CD14-positive monocyte (primary cell): Measurements from ENCODE around the gene LCA5L. TPM values are rescaled to one million over a fixed set of nuclear protein-coding genes. Genes with fewer than 3 reads are reported as not detected.

ENCODE experiments used
- DNase-seq, 3 donors: peaks; one replicate each; pipeline ENCODE4 v3.0.0-alpha.2; 2011 to 2022
- H2AFZ ChIP-seq: 2 replicates; pipeline ENCODE4 v1.6.0; 2012; ENCODE audit warnings: mild to moderate bottlenecking, low read depth, low read length, inconsistent platforms; ENCODE audit not compliant: insufficient read depth, poor library complexity, severe bottlenecking
- H3K27ac ChIP-seq, 2 donors: 1 replicate in 1 of 2; 2 replicates in 1 of 2; pipeline ENCODE4 v1.5.1; 2012 to 2013; ENCODE audit warnings: low read length in 2 of 2, control low read depth in 1 of 2, inconsistent platforms in 1 of 2, low read depth in 1 of 2, mild to moderate bottlenecking in 1 of 2
- H3K27me3 ChIP-seq, 2 donors: one replicate each; pipeline versions ENCODE4 v1.6.0 to v1.6.1; 2011 to 2013; ENCODE audit warnings: low read length in 2 of 2; ENCODE audit not compliant: control insufficient read depth in 2 of 2, insufficient read depth in 2 of 2
- H3K36me3 ChIP-seq, 2 donors: replicated peaks in 1 of 2; 1 replicate in 1 of 2; 2 replicates in 1 of 2; pipeline versions ENCODE4 v1.5.1 to v1.6.1; 2012 to 2013; ENCODE audit warnings: low read length in 2 of 2, control low read depth in 1 of 2, inconsistent platforms in 1 of 2, mild to moderate bottlenecking in 1 of 2; ENCODE audit not compliant: insufficient read depth in 2 of 2, control insufficient read depth in 1 of 2
- H3K4me1 ChIP-seq, 2 donors: 1 replicate in 1 of 2; 2 replicates in 1 of 2; pipeline versions ENCODE4 v1.5.1 to v1.6.1; 2012 to 2013; ENCODE audit warnings: low read length in 2 of 2, control low read depth in 1 of 2, inconsistent platforms in 1 of 2, mild to moderate bottlenecking in 1 of 2, moderate library complexity in 1 of 2; ENCODE audit not compliant: insufficient read depth in 2 of 2, control insufficient read depth in 1 of 2
- H3K4me2 ChIP-seq: replicated peaks from 2 replicates; pipeline ENCODE3; 2012; ENCODE audit warnings: low read length, moderate library complexity, mild to moderate bottlenecking; ENCODE audit not compliant: poor library complexity, severe bottlenecking; ENCODE audit errors: extremely low read depth
- H3K4me3 ChIP-seq, 3 experiments: fragments of 200-600 bp in 1 of 3; sonication (generic) in 1 of 3; replicated peaks in 1 of 3; 1 replicate in 2 of 3; 2 replicates in 1 of 3; pipeline ENCODE4 v1.5.1; 2011 to 2013; ENCODE audit warnings: low read length in 3 of 3, mild to moderate bottlenecking in 3 of 3, control low read depth in 2 of 3, low read depth in 2 of 3, inconsistent platforms in 1 of 3, moderate library complexity in 1 of 3
- H3K79me2 ChIP-seq: 2 replicates; pipeline ENCODE4 v1.6.0; 2012; ENCODE audit warnings: mild to moderate bottlenecking, control low read depth, inconsistent platforms, low read length, moderate library complexity; ENCODE audit not compliant: insufficient read depth
- H3K9ac ChIP-seq: 2 replicates; pipeline ENCODE4 v1.6.0; 2017; ENCODE audit warnings: low read length, mild to moderate bottlenecking; ENCODE audit not compliant: insufficient read depth, poor library complexity, severe bottlenecking
- H3K9me3 ChIP-seq, 2 donors: replicated peaks in 1 of 2; 1 replicate in 1 of 2; 2 replicates in 1 of 2; pipeline versions ENCODE4 v1.5.1 to v1.6.1; 2012 to 2013; ENCODE audit warnings: low read length in 2 of 2, control low read depth in 1 of 2; ENCODE audit not compliant: control insufficient read depth in 1 of 2, insufficient read depth in 1 of 2
- H4K20me1 ChIP-seq: 2 replicates; pipeline ENCODE4 v1.6.0; 2012; ENCODE audit warnings: mild to moderate bottlenecking, low read length, control low read depth, moderate library complexity; ENCODE audit not compliant: insufficient read depth
- H3K27ac Mint-ChIP-seq, 7 donors: one replicate each; pipeline ENCODE4 v1.8.0; 2020; ENCODE audit warnings: mild to moderate bottlenecking in 7 of 7, mixed read lengths in 7 of 7, moderate library complexity in 6 of 7, inconsistent platforms in 2 of 7
- H3K27me3 Mint-ChIP-seq, 3 donors: one replicate each; pipeline ENCODE4 v1.8.0; 2021 to 2022; ENCODE audit warnings: low read depth in 3 of 3, mild to moderate bottlenecking in 3 of 3, mixed read lengths in 3 of 3, moderate library complexity in 3 of 3, inconsistent platforms in 1 of 3
- H3K36me3 Mint-ChIP-seq, 2 donors: one replicate each; pipeline ENCODE4 v1.8.0; 2020; ENCODE audit warnings: mixed read lengths in 2 of 2, inconsistent platforms in 1 of 2, mild to moderate bottlenecking in 1 of 2
- H3K4me1 Mint-ChIP-seq: one replicate; pipeline ENCODE4 v1.8.0; 2020; ENCODE audit warnings: mild to moderate bottlenecking, mixed read lengths
- H3K4me3 Mint-ChIP-seq, 2 donors: one replicate each; pipeline ENCODE4 v1.8.0; 2020; ENCODE audit warnings: mild to moderate bottlenecking in 2 of 2, mixed read lengths in 2 of 2, moderate library complexity in 1 of 2
- H3K9me3 Mint-ChIP-seq, 7 donors: one replicate each; pipeline ENCODE4 v1.8.0; 2020 to 2022; ENCODE audit warnings: mixed read lengths in 7 of 7, mild to moderate bottlenecking in 6 of 7, moderate library complexity in 6 of 7, inconsistent platforms in 2 of 7
- WGBS: methylation state at CpG from one replicate; pipeline ENCODE4 v1.1.5; 2013; ENCODE audit warnings: missing lambda C conversion rate; ENCODE audit not compliant: insufficient coverage; 5-methylcytosine and 5-hydroxymethylcytosine counted together
- intact Hi-C, 2 donors: fragments of 100-400 bp; cut with micrococcal nuclease; formaldehyde crosslinking; loops; one replicate each; pipeline versions ENCODE4 v1.15.0 to v1.15.1; 2023
- polyA plus RNA-seq, 3 donors: library from polyadenylated mRNA; depleted of rRNA in 1 of 3; unstranded in 2 of 3; stranded (reverse) in 1 of 3; fragments of 300-500 nt in 2 of 3; fragments of >200 nt in 1 of 3; fragmentation: Illumina TruSeq in 2 of 3; gene quantifications; 1 replicate in 2 of 3; 2 replicates in 1 of 3; pipeline ENCODE4 v1.2.3, GENCODE V29; 2012 to 2021
- TF ChIP-seq, protein P1 (sequence below): fragments of 200-600 bp; IDR thresholded peaks from one replicate; pipeline ENCODE4 v1.8.0; 2022; ENCODE audit warnings: antibody characterized with exemption, mild to moderate bottlenecking

LCA5L gene
- polyA plus RNA-seq, 3 donors, result 0.12 TPM; not detected in 2

DNA sequence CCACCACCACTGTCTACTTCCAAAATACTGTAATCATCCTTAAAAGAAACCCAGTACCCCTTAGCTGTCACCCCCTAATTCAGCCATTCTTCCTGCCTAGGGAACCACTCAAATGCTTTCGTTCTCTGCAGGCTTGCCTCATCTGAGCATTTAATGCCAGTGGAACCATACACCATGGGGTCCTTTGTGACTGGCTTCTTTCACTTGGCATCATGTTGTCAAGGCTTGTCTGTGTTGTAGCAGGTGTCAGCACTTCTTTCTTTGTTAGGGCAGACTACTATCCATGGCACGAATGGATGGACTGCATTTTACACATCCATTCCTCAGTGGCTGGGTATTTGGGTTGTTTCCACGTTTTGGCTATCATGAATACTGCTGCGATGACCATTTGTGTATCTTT lies 34.7 kb upstream of the LCA5L start:
- no peak overlapping the region for H3K4me3 Mint-ChIP-seq
- no peaks in the 10 kb centered on the region for H3K4me1 ChIP-seq
- H3K4me2 ChIP-seq, result no peak overlapping the region
- no peak overlapping the region for H2AFZ ChIP-seq
- 86% methylated on average over 1 of the region's 4 CpGs for WGBS
- H3K36me3 ChIP-seq, result no peaks in the 10 kb centered on the region
- no peak overlapping the region for H3K27ac Mint-ChIP-seq
- no peaks in the 10 kb centered on the region for H3K27me3 ChIP-seq
- H3K4me1 Mint-ChIP-seq, result peaks cover 1% of the 10 kb centered on the region
- H3K27me3 Mint-ChIP-seq, result peaks cover 0 to 3% (median 2%) of the 10 kb centered on the region in 3 donors
- H3K9ac ChIP-seq, result no peak overlapping the region
- TF ChIP-seq, protein P1, sequence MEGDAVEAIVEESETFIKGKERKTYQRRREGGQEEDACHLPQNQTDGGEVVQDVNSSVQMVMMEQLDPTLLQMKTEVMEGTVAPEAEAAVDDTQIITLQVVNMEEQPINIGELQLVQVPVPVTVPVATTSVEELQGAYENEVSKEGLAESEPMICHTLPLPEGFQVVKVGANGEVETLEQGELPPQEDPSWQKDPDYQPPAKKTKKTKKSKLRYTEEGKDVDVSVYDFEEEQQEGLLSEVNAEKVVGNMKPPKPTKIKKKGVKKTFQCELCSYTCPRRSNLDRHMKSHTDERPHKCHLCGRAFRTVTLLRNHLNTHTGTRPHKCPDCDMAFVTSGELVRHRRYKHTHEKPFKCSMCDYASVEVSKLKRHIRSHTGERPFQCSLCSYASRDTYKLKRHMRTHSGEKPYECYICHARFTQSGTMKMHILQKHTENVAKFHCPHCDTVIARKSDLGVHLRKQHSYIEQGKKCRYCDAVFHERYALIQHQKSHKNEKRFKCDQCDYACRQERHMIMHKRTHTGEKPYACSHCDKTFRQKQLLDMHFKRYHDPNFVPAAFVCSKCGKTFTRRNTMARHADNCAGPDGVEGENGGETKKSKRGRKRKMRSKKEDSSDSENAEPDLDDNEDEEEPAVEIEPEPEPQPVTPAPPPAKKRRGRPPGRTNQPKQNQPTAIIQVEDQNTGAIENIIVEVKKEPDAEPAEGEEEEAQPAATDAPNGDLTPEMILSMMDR, result no peak
- H3K9me3 Mint-ChIP-seq, result no peaks in the 10 kb centered on the region
- no peaks in the 10 kb centered on the region for H3K9me3 ChIP-seq
- no peak for DNase-seq
- intact Hi-C loops, result no loop called here
- H3K79me2 ChIP-seq, result no peaks in the 10 kb centered on the region
- no peak overlapping the region for H3K4me3 ChIP-seq
- no peaks in the 10 kb centered on the region for H4K20me1 ChIP-seq
- no peaks in the 10 kb centered on the region for H3K36me3 Mint-ChIP-seq
- no peak overlapping the region for H3K27ac ChIP-seq

DNA sequence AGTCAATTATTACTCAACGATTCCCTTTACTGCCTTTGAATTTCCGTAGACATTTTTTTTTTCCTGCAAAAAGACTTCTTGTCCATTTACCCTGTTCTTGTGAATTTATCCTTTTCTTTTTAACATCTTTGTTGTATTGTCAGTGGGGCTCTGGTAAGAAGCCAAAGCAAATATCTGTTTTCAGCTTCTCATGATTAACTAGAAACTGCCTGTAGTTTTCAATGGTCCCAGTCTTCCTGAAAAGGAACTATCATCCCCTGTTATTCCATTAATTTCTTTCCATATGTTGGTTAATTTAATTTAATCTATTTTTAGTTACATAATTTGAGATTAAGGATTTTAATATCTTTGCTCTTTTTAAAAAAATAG lies 34.2 kb upstream of the LCA5L start:
- Mint-ChIP-seq H3K9me3 (no peaks in the 10 kb centered on the region), H3K27ac (no peak overlapping the region), H3K27me3 (peaks cover 0 to 3% (median 2%) of the 10 kb centered on the region in 3 donors), H3K36me3 (no peaks in the 10 kb centered on the region), H3K4me3 (no peak overlapping the region), H3K4me1 (peaks cover 1% of the 10 kb centered on the region)
- H3K4me1 ChIP-seq, result no peaks in the 10 kb centered on the region
- DNase-seq, result no peak
- no peak overlapping the region for H3K27ac ChIP-seq
- no peak overlapping the region for H2AFZ ChIP-seq
- no peak overlapping the region for H3K9ac ChIP-seq
- no peaks in the 10 kb centered on the region for H3K9me3 ChIP-seq
- intact Hi-C loops, result no loop called here
- H3K36me3 ChIP-seq, result no peaks in the 10 kb centered on the region
- TF ChIP-seq, protein P1, result no peak
- H3K79me2 ChIP-seq, result no peaks in the 10 kb centered on the region
- no peaks in the 10 kb centered on the region for H3K27me3 ChIP-seq
- no peaks in the 10 kb centered on the region for H4K20me1 ChIP-seq
- WGBS, result no CpG with 5 or more reads among the region's 2 CpGs
- no peak overlapping the region for H3K4me2 ChIP-seq
- H3K4me3 ChIP-seq, result no peak overlapping the region
